DND-41 (cell line): ENCODE results near the gene GRIK2.

ENCODE experiments used
- ATAC-seq: fragments of 200-7000 bp; cut with Tn5 transposase; 3 replicates; pipeline ENCODE4 v1.9.1; 2021; ENCODE audit warnings: low read depth; ENCODE audit not compliant: insufficient read depth
- DNase-seq: peaks from one replicate; pipeline ENCODE4 v3.0.0-alpha.2; 2020
- H2AFZ ChIP-seq: 2 replicates; pipeline ENCODE4 v1.6.0; 2012; ENCODE audit warnings: low read depth, low read length
- H3K27ac ChIP-seq: 2 replicates; pipeline ENCODE4 v1.5.1; 2012; ENCODE audit warnings: low read length, inconsistent platforms
- H3K27me3 ChIP-seq: fragments of 200-600 bp; sonication (generic); 2 replicates; pipeline ENCODE4 v1.6.0; 2012; ENCODE audit warnings: low read length, mild to moderate bottlenecking, inconsistent platforms; ENCODE audit not compliant: insufficient read depth, poor library complexity
- H3K36me3 ChIP-seq: 2 replicates; pipeline ENCODE4 v1.5.1; 2012; ENCODE audit warnings: low read length, inconsistent platforms; ENCODE audit not compliant: insufficient read depth
- H3K4me1 ChIP-seq: 2 replicates; pipeline ENCODE4 v1.5.1; 2012; ENCODE audit warnings: mild to moderate bottlenecking, low read length; ENCODE audit not compliant: insufficient read depth
- H3K4me2 ChIP-seq: 2 replicates; pipeline ENCODE4 v1.6.0; 2012; ENCODE audit warnings: mild to moderate bottlenecking, moderate library complexity, low read length, inconsistent platforms; ENCODE audit not compliant: insufficient read depth
- H3K4me3 ChIP-seq, 2 experiments: fragments of 200-600 bp in 1 of 2; shearing (Covaris generic) in 1 of 2; 2 replicates each; pipeline ENCODE4 v1.5.1; 2012 to 2016; ENCODE audit warnings: inconsistent platforms in 2 of 2, low read length in 2 of 2, mild to moderate bottlenecking in 2 of 2, low read depth in 1 of 2, moderate library complexity in 1 of 2
- H3K79me2 ChIP-seq: 2 replicates; pipeline ENCODE4 v1.6.0; 2012; ENCODE audit warnings: low read length, inconsistent platforms; ENCODE audit not compliant: insufficient read depth
- H3K9ac ChIP-seq: 2 replicates; pipeline ENCODE4 v1.6.0; 2012; ENCODE audit warnings: low read depth, mild to moderate bottlenecking, inconsistent platforms, low read length, moderate library complexity
- H3K9me3 ChIP-seq: 2 replicates; pipeline ENCODE4 v1.5.1; 2012; ENCODE audit warnings: low read length, moderate library complexity, mild to moderate bottlenecking, inconsistent platforms; ENCODE audit not compliant: insufficient read depth, severe bottlenecking
- H4K20me1 ChIP-seq: 2 replicates; pipeline ENCODE4 v1.6.0; 2012; ENCODE audit warnings: low read length; ENCODE audit not compliant: insufficient read depth
- CTCF ChIP-seq: IDR thresholded peaks from 2 replicates; pipeline ENCODE4 v1.5.1; 2012; ENCODE audit warnings: borderline replicate concordance, low read length, moderate library complexity, mild to moderate bottlenecking; ENCODE audit not compliant: poor library complexity, severe bottlenecking; ENCODE audit errors: extremely low read depth
- EZH2 ChIP-seq: IDR thresholded peaks from 3 replicates; pipeline ENCODE4 v1.6.1; 2012; ENCODE audit warnings: borderline replicate concordance, low read depth, mild to moderate bottlenecking, moderate library complexity, low read length, inconsistent platforms; ENCODE audit not compliant: severe bottlenecking

Gene GRIK2

GRCh38 chr6:102051001-102051400 lies 657.5 kb downstream of the GRIK2 start:
- Histone ChIP-seq H3K4me1 (no peaks in the 10 kb centered on the region), H3K9ac (no peak overlapping the region), H3K27ac (no peak overlapping the region), H3K9me3 (no peaks in the 10 kb centered on the region), H3K27me3 (no peaks in the 10 kb centered on the region), H3K36me3 (no peaks in the 10 kb centered on the region), H3K79me2 (no peaks in the 10 kb centered on the region), H3K4me3 (no peak overlapping the region), H3K4me2 (no peak overlapping the region), H2AFZ (no peak overlapping the region), H4K20me1 (no peaks in the 10 kb centered on the region)
- no peak for TF ChIP-seq CTCF
- no peak for TF ChIP-seq EZH2
- no peak for ATAC-seq
- DNase-seq = no peak

GRCh38 chr6:102051720-102052119 lies 658.2 kb downstream of the GRIK2 start:
- Histone ChIP-seq H2AFZ (no peak overlapping the region), H3K4me3 (no peak overlapping the region), H4K20me1 (no peaks in the 10 kb centered on the region), H3K36me3 (no peaks in the 10 kb centered on the region), H3K4me1 (no peaks in the 10 kb centered on the region), H3K27ac (no peak overlapping the region), H3K4me2 (no peak overlapping the region), H3K9ac (no peak overlapping the region), H3K27me3 (no peaks in the 10 kb centered on the region), H3K9me3 (no peaks in the 10 kb centered on the region), H3K79me2 (no peaks in the 10 kb centered on the region)
- ATAC-seq = no peak
- TF ChIP-seq CTCF = no peak
- TF ChIP-seq EZH2 = no peak
- DNase-seq = no peak

GRCh38 chr6:102064142-102064541 lies 670.6 kb downstream of the GRIK2 start:
- H3K27ac ChIP-seq = no peak overlapping the region
- no peaks in the 10 kb centered on the region for H3K4me1 ChIP-seq
- no peak overlapping the region for H3K9ac ChIP-seq
- H3K79me2 ChIP-seq = no peaks in the 10 kb centered on the region
- H3K4me2 ChIP-seq = no peak overlapping the region
- ATAC-seq = no peak
- TF ChIP-seq EZH2 (no peak), CTCF (no peak)
- H3K27me3 ChIP-seq = no peaks in the 10 kb centered on the region
- no peaks in the 10 kb centered on the region for H3K9me3 ChIP-seq
- no peak overlapping the region for H2AFZ ChIP-seq
- no peak for DNase-seq
- no peak overlapping the region for H3K4me3 ChIP-seq
- H4K20me1 ChIP-seq = no peaks in the 10 kb centered on the region
- no peaks in the 10 kb centered on the region for H3K36me3 ChIP-seq

GRCh38 chr6:102066301-102066700 lies 672.8 kb downstream of the GRIK2 start:
- DNase-seq (no peak), ATAC-seq (no peak)
- Histone ChIP-seq H3K9me3 (no peaks in the 10 kb centered on the region), H3K4me1 (no peaks in the 10 kb centered on the region), H4K20me1 (no peaks in the 10 kb centered on the region), H2AFZ (no peak overlapping the region), H3K79me2 (no peaks in the 10 kb centered on the region), H3K27ac (no peak overlapping the region), H3K27me3 (no peaks in the 10 kb centered on the region), H3K4me2 (no peak overlapping the region), H3K36me3 (no peaks in the 10 kb centered on the region), H3K4me3 (no peak overlapping the region), H3K9ac (no peak overlapping the region)
- no peak for TF ChIP-seq EZH2
- no peak for TF ChIP-seq CTCF
